Sigmoid colon (tissue), 3 donors: ENCODE results near the gene ZFAND3.

Source experiments
- CTCF ChIP-seq, 4 experiments: fragments of 450-650 bp in 3 of 4; fragments of 200-600 bp in 1 of 4; IDR thresholded peaks; one replicate each; pipeline ENCODE4 v1.5.1; 2016 to 2019; ENCODE audit warnings: antibody characterized with exemption in 4 of 4, mild to moderate bottlenecking in 3 of 4, moderate library complexity in 2 of 4
- POLR2A ChIP-seq, 2 donors: fragments of 450-650 bp; IDR thresholded peaks; one replicate each; pipeline ENCODE4 v1.6.1; 2016; ENCODE audit warnings: antibody characterized with exemption in 2 of 2, mild to moderate bottlenecking in 2 of 2, moderate library complexity in 2 of 2

GRCh38 chr6:37916675-37917074, 97.1 kb downstream of the ZFAND3 start:
- TF ChIP-seq CTCF (IDR thresholded peaks at IDR 0.05) (no peak), POLR2A (IDR thresholded peaks at IDR 0.05) (no peak)
